Erythroblast (primary cell): ENCODE data around the gene PCDHGC5.

Experiments
- GATA1 ChIP-seq: IDR thresholded peaks from 2 replicates; pipeline ENCODE4 v1.6.1; 2011; ENCODE audit warnings: low read depth, mild to moderate bottlenecking, control low read depth, low read length, moderate library complexity
- POLR2A ChIP-seq: IDR thresholded peaks from 2 replicates; pipeline ENCODE4 v1.6.1; 2011; ENCODE audit warnings: mild to moderate bottlenecking, low read length

GRCh38 chr5:141485321-141486055, 3.4 kb upstream of the PCDHGC5 start:
- TF ChIP-seq POLR2A (no peak), GATA1 (no peak)
